T-cell (primary cell): ENCODE data around the gene FGF2. TPM values are rescaled to one million over a fixed set of nuclear protein-coding genes. Genes with fewer than 3 reads are reported as not detected.
"Not testable (repeated sequence)": the region's sequence is repeated elsewhere in the genome, so short reads cannot be mapped to it uniquely, and the experiment has no call there.

Source experiments
- ATAC-seq, 4 experiments: fragments of 200-7000 bp in 3 of 4; fragments of 150-1000 bp in 1 of 4; cut with Tn5 transposase; replicated peaks in 1 of 4; 1 replicate in 3 of 4; 2 replicates in 1 of 4; pipeline ENCODE4 v1.10.0; 2021; ENCODE audit warnings: moderate library complexity in 3 of 4, mild to moderate bottlenecking in 2 of 4, moderate number of reproducible peaks in 1 of 4
- CTCF ChIA-PET, 2 donors: fragments of 300-600 bp; sonication (Branson Sonifier 250); formaldehyde crosslinking; loops; one replicate each; lab custom pipeline; 2022; ENCODE audit warnings: antibody characterized with exemption in 2 of 2; lab: Charles Lee
- POLR2A ChIA-PET, 2 donors: fragments of 300-600 bp; sonication (Branson Sonifier 250); formaldehyde crosslinking; loops; one replicate each; lab custom pipeline; 2022; ENCODE audit warnings: antibody characterized with exemption in 2 of 2; lab: Charles Lee
- DNase-seq, 35 experiments: peaks; one replicate each; pipeline versions ENCODE4 v3.0.0 to v3.0.0-alpha.2; 2013 to 2023
- H3K27ac ChIP-seq: one replicate; pipeline ENCODE4 v1.5.1; 2013; ENCODE audit warnings: low read length
- H3K27me3 ChIP-seq, 2 experiments: replicated peaks in 1 of 2; 1 replicate in 1 of 2; 2 replicates in 1 of 2; pipeline versions ENCODE4 v1.6.1 to v1.7.0; 2013; ENCODE audit warnings: low read length in 1 of 2, mixed read lengths in 1 of 2; ENCODE audit not compliant: control insufficient read depth in 2 of 2, insufficient read depth in 2 of 2; ENCODE audit errors: extremely low read depth in 1 of 2
- H3K36me3 ChIP-seq, 2 donors: 1 replicate in 1 of 2; 2 replicates in 1 of 2; pipeline versions ENCODE4 v1.6.1 to v1.7.0; 2013; ENCODE audit warnings: low read length in 1 of 2; ENCODE audit not compliant: control insufficient read depth in 2 of 2, insufficient read depth in 1 of 2; ENCODE audit errors: extremely low read depth in 1 of 2
- H3K4me1 ChIP-seq, 2 experiments: 1 replicate in 1 of 2; 2 replicates in 1 of 2; pipeline versions ENCODE4 v1.6.1 to v1.7.0; 2013; ENCODE audit warnings: low read length in 2 of 2, mixed read lengths in 1 of 2; ENCODE audit not compliant: insufficient read depth in 2 of 2, control insufficient read depth in 1 of 2; ENCODE audit errors: extremely low read depth in 1 of 2
- H3K4me3 ChIP-seq, 2 donors: 1 replicate in 1 of 2; 2 replicates in 1 of 2; pipeline versions ENCODE4 v1.5.1 to v1.7.0; 2013; ENCODE audit warnings: mild to moderate bottlenecking in 2 of 2, low read length in 1 of 2, moderate library complexity in 1 of 2; ENCODE audit not compliant: control insufficient read depth in 1 of 2; ENCODE audit errors: extremely low read depth in 1 of 2
- H3K9me3 ChIP-seq: 2 replicates; pipeline ENCODE4 v1.7.0; 2013
- H3K27ac Mint-ChIP-seq, 2 donors: one replicate each; pipeline ENCODE4 v1.8.0; 2020 to 2021; ENCODE audit warnings: mild to moderate bottlenecking in 2 of 2, mixed read lengths in 2 of 2
- H3K27me3 Mint-ChIP-seq, 2 donors: one replicate each; pipeline ENCODE4 v1.8.0; 2021 to 2022; ENCODE audit warnings: mixed read lengths in 2 of 2
- H3K36me3 Mint-ChIP-seq: one replicate; pipeline ENCODE4 v1.8.0; 2021; ENCODE audit warnings: mixed read lengths
- H3K4me1 Mint-ChIP-seq, 3 donors: one replicate each; pipeline ENCODE4 v1.8.0; 2020 to 2022; ENCODE audit warnings: mixed read lengths in 3 of 3, mild to moderate bottlenecking in 1 of 3
- H3K4me3 Mint-ChIP-seq, 3 donors: one replicate each; pipeline ENCODE4 v1.8.0; 2020 to 2022; ENCODE audit warnings: mild to moderate bottlenecking in 3 of 3, mixed read lengths in 3 of 3, moderate library complexity in 3 of 3
- H3K9me3 Mint-ChIP-seq, 3 donors: one replicate each; pipeline ENCODE4 v1.8.0; 2020 to 2022; ENCODE audit warnings: mixed read lengths in 3 of 3
- WGBS: methylation state at CpG from one replicate; pipeline ENCODE4 v1.1.5; 2013; ENCODE audit warnings: missing lambda C conversion rate; ENCODE audit not compliant: insufficient coverage; 5-methylcytosine and 5-hydroxymethylcytosine counted together
- total RNA-seq, 35 experiments: library from RNA in 6 of 35; stranded (reverse) in 6 of 35; fragments of 120-200 nt in 1 of 35; gene quantifications; one replicate each; pipeline versions ENCODE4 v1.2.1 to v1.2.4 and lab custom pipeline; 2013 to 2026

FGF2 gene
- total RNA-seq, 5 donors from 2014 or later (not counting 1 experiment from before 2014, with no cell fraction given): 0.13 to 0.23 (median 0.20) TPM; not detected in 2

DNA sequence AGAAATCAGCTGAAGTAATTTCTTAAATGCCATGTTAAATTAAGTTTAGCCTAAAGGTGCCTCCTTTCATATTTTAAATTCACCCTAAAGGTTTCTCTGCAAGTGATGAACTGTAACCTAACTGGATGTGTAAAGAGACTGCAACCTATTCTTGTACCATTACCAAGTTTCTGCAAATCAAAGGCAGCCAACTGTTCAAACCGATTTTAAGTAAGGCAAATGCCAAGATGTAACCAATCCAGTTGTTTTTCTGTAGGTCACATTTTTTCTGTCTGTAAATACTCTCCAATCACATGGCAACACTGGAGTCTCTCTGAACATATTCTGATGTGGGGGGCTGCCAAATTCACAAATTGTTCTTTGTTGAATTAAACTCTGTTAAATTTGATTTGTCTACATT, 42.4 kb upstream of the FGF2 start:
- peaks cover 7 to 11% of the 10 kb centered on the region in 2 donors for H3K27me3 Mint-ChIP-seq
- H3K27me3 ChIP-seq: no peaks in the 10 kb centered on the region
- H3K36me3 Mint-ChIP-seq: no peaks in the 10 kb centered on the region
- H3K4me3 Mint-ChIP-seq: no peak overlapping the region
- no peak overlapping the region for H3K4me3 ChIP-seq
- H3K27ac Mint-ChIP-seq: no peak overlapping the region
- peaks cover 0 to 9% (median 0%) of the 10 kb centered on the region in 3 donors for H3K4me1 Mint-ChIP-seq
- WGBS: no CpG with 5 or more reads among the region's 1 CpG
- H3K27ac ChIP-seq: no peak overlapping the region
- DNase-seq: no peak
- no peaks in the 10 kb centered on the region for H3K36me3 ChIP-seq
- POLR2A ChIA-PET: no interaction called here
- H3K4me1 ChIP-seq: no peaks in the 10 kb centered on the region
- CTCF ChIA-PET: interaction anchor here in 1 of 2 donors (0.7 kb wide), 1 partner anchor 10 kb away, joined by 3 read pairs; no protein-coding TSS in a partner anchor
- H3K9me3 Mint-ChIP-seq: no peaks in the 10 kb centered on the region
- no peaks in the 10 kb centered on the region for H3K9me3 ChIP-seq
- ATAC-seq: no peak

DNA sequence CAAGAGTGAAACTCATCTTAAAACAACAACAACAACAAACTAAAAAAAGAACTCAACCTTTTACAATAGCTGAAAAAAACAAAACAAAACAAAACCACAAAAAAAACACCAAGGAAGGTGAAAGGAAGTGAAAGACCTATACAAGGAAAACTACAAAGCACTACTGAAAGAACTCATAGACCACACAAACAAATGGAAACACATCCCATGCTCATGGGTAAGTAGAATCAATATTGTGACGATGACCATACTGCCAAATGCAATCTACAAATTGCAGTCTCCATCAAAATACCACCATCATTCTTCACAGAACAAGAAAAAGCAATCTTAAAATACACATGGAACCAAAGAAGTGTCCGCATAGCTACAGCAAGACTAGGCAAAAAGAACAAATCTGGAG, 41.5 kb upstream of the FGF2 start:
- ATAC-seq: no peak
- no peak overlapping the region for H3K27ac Mint-ChIP-seq
- WGBS: 100% methylated on average over 1 of the region's 2 CpGs
- peaks cover 7 to 10% of the 10 kb centered on the region in 2 donors for H3K27me3 Mint-ChIP-seq
- no peaks in the 10 kb centered on the region for H3K36me3 ChIP-seq
- no peaks in the 10 kb centered on the region for H3K27me3 ChIP-seq
- no peaks in the 10 kb centered on the region for H3K36me3 Mint-ChIP-seq
- H3K4me3 ChIP-seq: no peak overlapping the region
- no peak for DNase-seq
- H3K4me1 ChIP-seq: no peaks in the 10 kb centered on the region
- ChIA-PET CTCF (interaction anchor here in 1 of 2 donors (0.7 kb wide), 1 partner anchor 9 kb away, joined by 3 read pairs; no protein-coding TSS in a partner anchor), POLR2A (no interaction called here)
- no peak overlapping the region for H3K4me3 Mint-ChIP-seq
- H3K4me1 Mint-ChIP-seq: peaks cover 0 to 9% (median 0%) of the 10 kb centered on the region in 3 donors
- H3K27ac ChIP-seq: no peak overlapping the region
- no peaks in the 10 kb centered on the region for H3K9me3 Mint-ChIP-seq
- no peaks in the 10 kb centered on the region for H3K9me3 ChIP-seq

DNA sequence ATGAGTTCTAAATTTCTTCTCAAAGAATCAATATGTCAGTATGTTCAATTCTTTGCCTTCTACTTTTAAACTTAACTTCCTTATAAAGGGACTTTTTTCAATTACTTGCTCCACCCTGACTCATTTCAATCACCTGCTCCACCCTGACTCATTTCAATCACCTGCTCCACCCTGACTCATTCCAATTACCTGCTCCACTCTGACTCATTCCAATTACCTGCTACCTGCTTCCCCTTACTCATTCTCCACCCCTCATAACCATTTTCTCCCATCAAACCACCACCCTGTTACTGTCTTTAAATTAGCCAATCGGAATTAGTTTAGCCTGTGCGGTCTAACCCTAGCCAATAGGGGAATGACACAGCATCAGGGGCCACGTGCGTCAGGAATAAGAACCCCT, 40.3 kb upstream of the FGF2 start:
- H3K27me3 ChIP-seq, H3K4me1 ChIP-seq, H3K27me3 Mint-ChIP-seq, H3K9me3 ChIP-seq, H3K27ac ChIP-seq, DNase-seq, POLR2A ChIA-PET, H3K27ac Mint-ChIP-seq, H3K9me3 Mint-ChIP-seq, H3K4me1 Mint-ChIP-seq, ATAC-seq, CTCF ChIA-PET, H3K4me3 ChIP-seq, H3K4me3 Mint-ChIP-seq, H3K36me3 Mint-ChIP-seq, H3K36me3 ChIP-seq: not testable (repeated sequence)
- 100% methylated on average over 1 of the region's 4 CpGs for WGBS

DNA sequence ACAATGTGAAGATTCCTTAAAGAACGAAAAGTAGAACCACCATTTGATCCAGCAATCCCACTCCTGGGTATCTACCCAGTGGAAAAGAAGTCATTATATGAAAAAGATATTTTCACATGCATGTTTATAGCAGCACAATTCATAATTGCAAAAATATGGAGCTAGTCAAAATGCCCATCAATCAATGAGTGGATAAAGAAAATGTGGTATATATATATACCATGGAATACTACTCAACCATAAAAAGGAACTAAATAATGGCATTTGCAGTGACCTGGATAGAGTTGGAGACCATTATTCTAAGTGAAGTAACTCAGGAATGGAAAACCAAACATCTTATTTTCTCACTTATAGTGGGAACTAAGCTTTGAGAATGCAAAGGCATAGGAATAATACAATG, 39.7 kb upstream of the FGF2 start:
- H3K36me3 ChIP-seq, CTCF ChIA-PET, H3K4me1 Mint-ChIP-seq, H3K4me1 ChIP-seq, H3K36me3 Mint-ChIP-seq, POLR2A ChIA-PET, H3K27ac Mint-ChIP-seq, H3K27me3 ChIP-seq, H3K27ac ChIP-seq, ATAC-seq, H3K9me3 Mint-ChIP-seq, H3K9me3 ChIP-seq, DNase-seq, H3K4me3 ChIP-seq, H3K27me3 Mint-ChIP-seq, H3K4me3 Mint-ChIP-seq: not testable (repeated sequence)
- WGBS: no CpG with 5 or more reads among the region's 1 CpG

DNA sequence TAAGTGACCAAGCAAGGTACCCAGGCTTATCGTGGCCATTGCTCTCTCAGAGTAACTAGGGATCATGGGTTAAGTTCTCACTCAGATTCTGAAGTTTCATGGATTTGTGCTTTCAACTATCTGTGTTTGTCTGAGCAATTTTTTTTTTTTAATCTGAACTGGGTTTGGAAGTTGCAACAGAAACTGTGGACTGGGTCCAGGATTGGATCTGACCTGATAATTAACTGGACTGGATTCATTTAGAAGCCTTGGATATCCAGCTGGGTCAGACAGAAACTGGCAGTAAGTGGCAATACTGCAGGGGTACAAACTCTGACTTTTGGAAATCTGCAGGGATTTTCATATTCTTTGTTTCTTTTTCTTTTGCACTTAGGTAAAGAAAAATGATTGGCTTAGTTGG, 38.7 kb upstream of the FGF2 start:
- DNase-seq: no peak
- no peaks in the 10 kb centered on the region for H3K9me3 Mint-ChIP-seq
- no peaks in the 10 kb centered on the region for H3K27me3 Mint-ChIP-seq
- Histone ChIP-seq H3K4me1 (no peaks in the 10 kb centered on the region), H3K9me3 (no peaks in the 10 kb centered on the region), H3K36me3 (no peaks in the 10 kb centered on the region), H3K27ac (no peak overlapping the region), H3K27me3 (no peaks in the 10 kb centered on the region), H3K4me3 (no peak overlapping the region)
- CTCF ChIA-PET: no interaction called here
- no peak for ATAC-seq
- no peak overlapping the region for H3K4me3 Mint-ChIP-seq
- 83% methylated on average over 1 of the region's 1 CpG for WGBS
- no peaks in the 10 kb centered on the region for H3K36me3 Mint-ChIP-seq
- H3K4me1 Mint-ChIP-seq: peaks cover 0 to 9% (median 0%) of the 10 kb centered on the region in 3 donors
- H3K27ac Mint-ChIP-seq: no peak overlapping the region
- POLR2A ChIA-PET: no interaction called here

DNA sequence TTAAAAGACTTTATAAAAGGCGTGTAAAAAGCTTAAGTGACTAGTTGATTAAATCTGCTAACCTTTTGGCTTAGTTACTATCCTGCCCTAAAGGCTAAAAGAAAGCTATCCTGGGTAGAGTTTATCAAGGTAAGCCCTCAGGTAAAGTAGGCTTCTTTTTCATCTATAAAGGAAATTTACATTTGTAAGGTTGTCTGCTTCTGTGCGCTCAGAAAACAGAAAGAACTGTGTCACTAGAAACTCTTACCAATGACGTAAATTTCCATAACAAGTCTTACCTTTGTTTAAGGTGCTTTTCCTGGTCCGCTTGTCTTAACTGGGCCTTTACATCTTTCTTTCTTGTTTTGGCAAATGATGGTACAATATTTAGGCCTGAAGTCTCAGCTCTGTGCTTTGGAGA, 37.7 kb upstream of the FGF2 start:
- ChIA-PET CTCF (interaction anchor here in 1 of 2 donors (1.0 kb wide), 1 partner anchor 142 kb away, joined by 4 read pairs; no protein-coding TSS in a partner anchor), POLR2A (no interaction called here)
- no peaks in the 10 kb centered on the region for H3K36me3 Mint-ChIP-seq
- no peaks in the 10 kb centered on the region for H3K27me3 ChIP-seq
- H3K27ac ChIP-seq: no peak overlapping the region
- no peak overlapping the region for H3K27ac Mint-ChIP-seq
- H3K9me3 Mint-ChIP-seq: no peaks in the 10 kb centered on the region
- H3K4me1 Mint-ChIP-seq: peaks cover 0 to 9% (median 0%) of the 10 kb centered on the region in 3 donors
- no peak for DNase-seq
- H3K9me3 ChIP-seq: no peaks in the 10 kb centered on the region
- H3K27me3 Mint-ChIP-seq: no peaks in the 10 kb centered on the region
- ATAC-seq: no peak
- no CpG with 5 or more reads among the region's 4 CpGs for WGBS
- no peak overlapping the region for H3K4me3 ChIP-seq
- no peak overlapping the region for H3K4me3 Mint-ChIP-seq
- no peaks in the 10 kb centered on the region for H3K36me3 ChIP-seq
- no peaks in the 10 kb centered on the region for H3K4me1 ChIP-seq

DNA sequence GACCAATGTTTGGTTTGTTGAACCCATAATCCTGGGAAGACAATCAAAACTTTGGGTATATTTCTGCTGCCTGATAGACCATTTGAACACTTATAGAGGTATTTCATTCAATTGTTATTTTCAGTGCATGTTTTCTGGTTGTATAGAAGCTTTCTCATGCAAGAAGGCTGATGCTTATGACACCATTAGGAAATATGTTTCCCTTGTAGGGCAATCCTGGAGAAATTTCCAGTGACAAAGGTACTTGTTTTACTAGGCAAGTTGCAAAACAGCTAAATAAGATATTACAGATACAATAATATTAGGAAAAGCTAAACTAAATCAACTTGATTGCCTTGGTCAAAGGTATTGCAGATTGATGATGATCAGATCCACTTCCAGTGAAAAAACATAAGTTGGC, 32.8 kb upstream of the FGF2 start:
- H3K27ac ChIP-seq: no peak overlapping the region
- H3K4me1 Mint-ChIP-seq: no peaks in the 10 kb centered on the region
- CTCF ChIA-PET: interaction anchor here in 1 of 2 donors (0.6 kb wide), 1 partner anchor 9 kb away, joined by 3 read pairs; no protein-coding TSS in a partner anchor
- H3K27me3 ChIP-seq: no peaks in the 10 kb centered on the region
- no peaks in the 10 kb centered on the region for H3K9me3 Mint-ChIP-seq
- H3K4me1 ChIP-seq: no peaks in the 10 kb centered on the region
- no peaks in the 10 kb centered on the region for H3K9me3 ChIP-seq
- no peak for ATAC-seq
- no peak for DNase-seq
- POLR2A ChIA-PET: no interaction called here
- no peaks in the 10 kb centered on the region for H3K36me3 Mint-ChIP-seq
- no peak overlapping the region for H3K4me3 ChIP-seq
- no peak overlapping the region for H3K4me3 Mint-ChIP-seq
- no peaks in the 10 kb centered on the region for H3K36me3 ChIP-seq
- H3K27ac Mint-ChIP-seq: no peak overlapping the region
- H3K27me3 Mint-ChIP-seq: no peaks in the 10 kb centered on the region
